GM21786 (cell line): ENCODE measurements around the gene MCU.
"Not testable (repeated sequence)": the region's sequence is repeated elsewhere in the genome, so short reads cannot be mapped to it uniquely, and the experiment has no call there.

Experiments
- ATAC-seq: cut with Tn5 transposase; IDR thresholded peaks from one replicate; pipeline ENCODE4 v1.9.1; 2021; ENCODE audit not compliant: unreplicated experiment

MCU gene

DNA sequence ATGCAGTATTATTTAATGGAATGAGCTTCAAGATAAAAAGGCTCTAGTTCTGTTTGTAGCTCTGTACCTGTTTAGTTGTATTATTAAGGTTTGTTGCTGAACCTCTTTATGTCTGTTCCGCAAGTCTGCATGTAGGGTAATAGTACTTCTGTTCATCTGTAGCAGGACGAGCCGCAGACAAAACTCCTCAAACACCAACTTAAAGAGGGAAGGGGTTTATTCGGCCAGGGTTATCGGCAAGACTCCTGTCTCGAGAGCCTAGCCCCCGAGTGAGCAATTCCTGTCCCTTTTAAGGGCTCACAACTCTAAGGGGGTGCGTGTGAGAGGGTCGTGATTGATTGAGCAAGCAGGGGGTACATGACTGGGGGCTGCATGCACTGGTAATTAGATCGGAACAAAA lies 67.0 kb downstream of the MCU start:
- not testable (repeated sequence) for ATAC-seq

DNA sequence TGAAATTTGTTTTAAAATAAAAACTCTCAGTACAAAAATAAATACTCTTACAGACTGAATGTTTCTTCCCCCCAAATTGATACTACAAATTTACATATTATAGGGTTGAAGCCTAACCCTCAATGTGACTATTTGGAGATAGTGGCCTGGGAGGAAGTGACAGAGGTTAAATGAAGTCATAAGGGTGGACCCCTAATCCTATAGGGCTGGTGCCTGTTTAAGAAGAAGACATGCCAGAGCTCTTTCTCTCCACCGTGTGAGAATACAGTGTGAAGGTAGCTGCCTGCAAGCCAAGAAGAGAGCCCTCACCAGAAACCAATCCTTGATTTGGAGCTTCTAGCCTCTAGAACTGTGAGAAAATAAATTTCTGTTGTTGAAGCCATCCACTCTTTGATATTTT lies 67.6 kb downstream of the MCU start:
- ATAC-seq, result no peak

DNA sequence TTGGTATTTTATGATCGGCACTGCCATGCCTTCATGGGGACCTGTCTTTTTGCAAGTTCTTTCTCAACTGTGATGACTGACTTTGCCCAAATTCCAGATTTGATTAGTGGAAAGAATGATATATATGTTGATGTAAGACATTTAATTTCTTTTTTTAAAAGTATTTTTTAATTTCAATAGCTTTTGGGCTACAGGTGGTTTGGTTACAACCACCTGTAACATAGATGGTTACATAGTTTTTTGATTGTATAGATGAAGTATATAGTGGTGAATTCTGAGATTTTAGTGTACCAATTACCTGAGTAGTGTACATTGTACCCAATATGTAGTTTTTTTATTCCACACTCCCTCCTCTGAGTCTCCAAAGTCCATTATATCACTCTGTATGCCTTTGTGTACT lies 69.6 kb downstream of the MCU start:
- ATAC-seq, result no peak

DNA sequence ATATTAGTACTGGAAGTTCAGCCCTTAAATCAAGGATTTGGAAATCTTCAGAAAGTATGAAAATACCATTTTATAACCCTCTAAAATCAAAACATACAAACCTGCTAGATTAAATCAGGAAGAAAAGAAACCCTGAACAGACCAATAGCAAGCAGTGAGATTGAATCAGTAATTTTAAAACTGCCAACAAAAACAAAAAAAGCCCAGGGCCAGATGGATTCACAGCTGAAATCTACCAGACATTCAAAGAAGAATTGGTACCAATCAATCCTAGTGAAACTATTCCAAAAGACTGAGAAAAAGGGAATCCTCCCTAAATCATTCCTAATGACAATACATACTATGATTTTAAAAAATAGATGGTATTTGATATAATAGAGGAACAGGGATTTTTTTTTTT lies 70.1 kb downstream of the MCU start:
- ATAC-seq, result no peak

DNA sequence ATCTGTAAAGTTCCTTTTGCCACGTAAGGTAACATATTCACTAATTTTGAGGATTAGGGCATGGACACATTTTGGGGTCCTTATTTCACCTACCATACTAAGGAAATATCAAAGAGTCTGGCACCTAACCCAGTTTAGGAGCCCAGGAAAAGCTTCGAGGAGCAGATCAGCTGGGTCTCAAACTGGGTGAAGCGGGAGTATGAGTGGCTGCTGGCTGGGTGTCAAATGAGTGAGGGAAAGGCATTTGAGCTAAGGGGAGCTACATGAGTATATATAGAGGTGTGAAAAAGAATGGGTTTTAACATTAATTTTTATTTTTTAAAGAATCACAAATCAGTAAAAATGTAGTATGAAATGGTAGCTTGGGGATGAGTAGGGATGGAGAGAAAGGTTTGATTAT lies 71.3 kb downstream of the MCU start:
- ATAC-seq, result no peak

DNA sequence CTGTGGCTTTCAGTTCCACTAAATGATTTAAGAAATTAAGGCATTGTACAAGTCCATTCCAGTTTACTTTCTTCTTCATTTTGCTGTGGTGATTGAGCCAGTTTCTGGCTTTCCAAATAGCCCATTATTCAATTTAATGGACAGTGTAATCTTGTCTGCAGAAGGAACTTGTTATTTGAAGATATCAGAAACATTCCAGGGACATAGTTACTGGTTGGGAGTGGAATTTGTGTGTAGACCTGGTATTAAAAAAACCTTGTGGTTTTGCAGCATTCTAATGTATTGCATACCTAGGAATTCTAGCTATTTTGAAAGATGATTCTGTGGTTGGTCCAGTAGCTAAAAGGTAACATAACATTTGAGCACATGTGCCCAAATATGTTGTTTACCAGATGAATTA lies 72.2 kb downstream of the MCU start:
- no peak for ATAC-seq

DNA sequence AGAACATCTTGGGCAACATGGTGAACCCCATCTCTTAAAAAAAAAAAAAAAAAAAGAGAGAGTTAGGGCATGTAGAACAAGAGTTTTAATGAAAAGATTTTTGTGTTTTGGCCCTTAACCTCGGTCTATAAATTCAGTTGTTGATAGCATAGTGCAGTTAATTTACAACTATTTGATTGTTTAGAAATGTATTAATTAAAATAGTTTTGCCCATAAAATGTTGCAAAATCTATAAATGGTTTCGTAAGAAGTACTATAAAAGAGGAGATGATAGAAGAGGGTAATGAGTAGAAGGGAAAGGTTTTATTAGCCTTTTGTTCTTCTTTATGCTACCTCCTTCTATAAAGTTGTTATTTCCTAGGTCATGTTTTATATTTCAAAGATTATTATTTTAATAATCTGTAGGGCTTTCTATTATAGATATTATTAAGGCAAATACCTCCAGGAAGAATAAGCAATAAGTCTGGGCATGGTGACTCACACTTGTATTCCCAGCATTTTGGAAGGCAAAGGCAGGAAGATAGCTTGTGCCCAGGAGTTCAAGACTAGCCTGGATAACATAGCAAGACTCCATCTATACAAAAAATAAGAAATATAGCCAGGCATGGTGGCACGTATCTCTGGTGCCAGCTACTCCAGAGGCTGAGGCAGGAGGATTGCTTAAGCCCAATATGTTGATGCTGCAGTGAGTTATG lies 73.3 kb downstream of the MCU start:
- no peak for ATAC-seq

DNA sequence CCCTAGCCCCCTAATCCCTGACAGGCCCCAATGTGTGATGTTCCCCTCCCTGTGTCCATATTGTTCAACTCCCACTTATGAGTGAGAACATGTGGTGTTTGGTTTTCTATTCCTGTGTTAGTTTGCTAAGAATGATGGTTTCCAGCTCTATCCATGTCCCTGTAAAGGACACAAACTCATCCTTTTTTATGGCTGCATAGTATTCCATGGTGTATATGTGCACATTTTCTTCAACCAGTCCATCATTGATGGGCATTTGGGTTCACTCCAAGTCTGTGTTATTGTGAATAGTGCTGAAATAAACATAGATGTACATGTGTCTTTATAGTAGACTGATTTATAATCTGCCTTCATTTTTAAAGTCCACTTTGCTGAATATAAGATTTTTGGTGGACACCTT lies 79.3 kb downstream of the MCU start:
- ATAC-seq, result not testable (repeated sequence)

DNA sequence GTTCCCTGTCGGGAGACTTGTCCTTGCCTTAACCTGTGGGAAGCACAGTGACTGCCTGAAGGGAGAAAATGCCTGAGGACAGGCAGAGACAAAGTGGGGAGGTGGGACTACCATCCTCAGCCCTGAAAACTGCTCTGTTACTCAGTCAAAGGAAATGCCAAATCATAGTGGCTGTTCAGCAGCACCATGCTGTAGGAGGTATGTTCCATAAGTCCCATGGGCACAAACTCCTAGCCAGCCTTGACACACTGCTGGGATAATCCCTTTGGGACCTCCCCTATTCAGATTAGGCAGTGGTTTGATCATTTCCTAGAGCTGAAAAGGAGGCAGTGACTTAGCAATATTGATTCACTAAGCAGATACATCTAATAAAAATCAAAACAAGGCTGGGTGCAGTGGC lies 80.1 kb downstream of the MCU start:
- no peak for ATAC-seq

DNA sequence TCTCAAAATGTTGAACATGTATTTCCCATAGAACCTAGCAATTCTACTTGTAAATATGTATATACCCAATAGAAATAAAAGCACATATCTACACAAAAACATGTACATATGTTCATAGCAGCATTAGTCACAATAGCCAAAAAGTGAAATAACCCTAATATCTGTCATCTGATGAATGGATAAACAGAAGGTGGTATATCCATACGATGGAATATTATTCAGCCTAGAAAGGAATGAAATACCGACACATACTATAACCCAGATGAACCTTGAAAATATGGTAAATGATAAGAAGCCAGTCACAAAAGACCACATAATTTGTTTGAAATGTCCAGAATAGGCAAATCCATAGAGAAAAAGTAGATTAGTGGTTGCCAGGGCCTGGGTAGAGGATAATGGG lies 87.9 kb downstream of the MCU start:
- no peak for ATAC-seq

DNA sequence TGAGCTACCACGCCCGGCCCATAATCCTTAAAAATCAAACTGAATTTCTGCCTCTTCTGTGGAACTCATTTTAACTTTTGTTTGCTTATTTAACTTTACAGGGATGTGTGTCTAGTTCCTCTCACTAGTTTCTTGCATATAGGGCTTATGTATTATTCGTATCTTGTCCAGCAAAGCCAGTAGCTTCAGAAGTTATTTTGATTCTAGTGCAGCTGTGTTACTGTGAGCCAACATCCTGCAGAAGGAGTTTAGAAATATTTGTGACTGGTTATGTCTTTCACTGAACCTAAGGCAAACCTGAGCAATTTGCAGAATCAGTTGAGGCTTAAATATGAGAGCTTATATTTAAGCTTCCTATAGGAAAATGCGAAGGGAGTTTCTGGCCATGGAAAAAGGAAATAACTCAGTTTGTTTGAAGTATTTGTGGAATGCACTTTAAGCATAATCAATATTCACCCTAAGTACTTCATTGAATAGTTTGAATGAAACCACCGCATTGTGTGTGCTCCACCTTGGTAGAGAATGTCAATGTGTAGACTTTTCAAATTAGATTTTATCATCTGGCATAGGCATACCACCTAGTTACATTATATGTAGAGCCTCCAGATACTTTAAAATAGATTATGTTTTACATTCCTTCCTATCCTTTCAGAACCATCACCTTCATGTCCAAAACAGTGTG lies 90.8 kb downstream of the MCU start:
- no peak for ATAC-seq

DNA sequence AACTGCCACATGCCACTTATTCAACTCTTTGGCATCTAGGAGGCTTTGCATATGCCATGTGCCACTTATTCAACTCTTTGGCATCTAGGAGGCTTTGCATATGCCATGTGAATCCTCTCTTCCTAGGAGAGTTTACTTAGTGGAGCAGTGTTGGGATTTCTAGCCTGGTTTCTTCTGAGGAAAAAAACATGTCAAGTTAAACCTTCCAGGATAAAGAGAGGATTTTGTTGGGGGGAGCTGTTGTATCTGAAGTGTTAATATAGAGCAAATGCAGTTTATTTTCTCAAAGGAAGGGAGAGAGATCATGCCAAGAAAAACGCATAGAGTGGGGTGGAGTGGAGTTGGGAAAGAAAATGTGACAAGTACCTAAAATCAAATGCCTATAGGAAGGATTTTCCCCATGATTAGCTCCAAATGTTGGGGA lies 91.5 kb downstream of the MCU start:
- no peak for ATAC-seq

DNA sequence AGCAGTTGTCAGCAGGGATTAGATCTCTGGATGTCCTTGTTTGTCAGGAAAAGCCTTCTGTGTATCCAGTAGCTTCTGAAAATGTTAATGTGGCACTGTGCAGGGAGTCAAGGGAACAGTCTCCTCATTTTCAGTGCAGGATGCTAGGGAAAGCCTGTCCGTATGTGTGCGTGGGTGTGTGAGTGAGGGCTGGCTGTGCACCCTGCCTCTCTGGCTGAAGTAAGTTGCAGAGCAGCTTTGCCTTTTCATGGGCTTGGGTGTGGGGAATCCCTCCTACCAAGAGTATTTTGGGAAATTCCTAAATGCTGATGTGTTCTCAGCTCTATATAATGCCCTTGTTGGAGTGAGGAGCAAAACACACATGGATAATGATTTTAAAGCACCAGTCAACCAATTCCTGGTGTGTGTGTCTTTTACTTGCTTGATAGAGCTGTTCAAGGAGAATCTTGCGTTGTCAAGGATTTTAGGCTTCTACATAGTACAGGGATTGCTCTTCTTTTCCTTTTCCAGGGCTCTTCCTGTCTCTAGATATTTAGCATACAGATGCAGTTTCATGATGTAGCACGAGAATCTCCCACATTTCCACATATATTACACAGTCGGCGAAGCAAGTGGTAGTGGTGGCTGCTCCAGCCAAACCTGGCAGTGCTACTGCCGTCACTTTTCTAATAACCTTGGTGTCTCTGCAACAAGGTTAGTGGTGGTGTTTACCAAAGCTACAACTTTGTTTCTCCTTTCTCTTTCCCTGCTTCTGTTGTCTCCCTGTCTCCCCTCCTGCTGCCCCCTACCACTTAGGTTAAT lies 92.8 kb downstream of the MCU start:
- ATAC-seq, result no peak

DNA sequence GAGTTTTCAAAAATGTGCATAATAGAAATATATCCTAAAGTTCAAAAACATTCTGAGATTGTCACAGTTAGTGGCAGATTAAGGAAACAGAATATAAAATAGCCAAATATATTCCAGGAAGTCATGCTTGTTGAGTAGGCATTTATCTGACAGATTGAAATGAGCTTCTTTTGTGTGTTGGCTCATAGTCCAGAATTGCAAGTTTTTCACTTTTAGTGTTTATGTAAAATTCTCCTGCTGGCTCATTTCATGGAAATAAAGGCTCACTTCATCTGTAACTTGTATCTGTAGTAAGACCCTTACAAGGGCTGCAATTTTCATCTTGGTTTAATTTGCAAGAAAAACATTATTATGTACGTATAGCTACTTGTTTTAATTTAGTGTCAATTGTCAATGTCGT lies 93.5 kb downstream of the MCU start:
- no peak for ATAC-seq

DNA sequence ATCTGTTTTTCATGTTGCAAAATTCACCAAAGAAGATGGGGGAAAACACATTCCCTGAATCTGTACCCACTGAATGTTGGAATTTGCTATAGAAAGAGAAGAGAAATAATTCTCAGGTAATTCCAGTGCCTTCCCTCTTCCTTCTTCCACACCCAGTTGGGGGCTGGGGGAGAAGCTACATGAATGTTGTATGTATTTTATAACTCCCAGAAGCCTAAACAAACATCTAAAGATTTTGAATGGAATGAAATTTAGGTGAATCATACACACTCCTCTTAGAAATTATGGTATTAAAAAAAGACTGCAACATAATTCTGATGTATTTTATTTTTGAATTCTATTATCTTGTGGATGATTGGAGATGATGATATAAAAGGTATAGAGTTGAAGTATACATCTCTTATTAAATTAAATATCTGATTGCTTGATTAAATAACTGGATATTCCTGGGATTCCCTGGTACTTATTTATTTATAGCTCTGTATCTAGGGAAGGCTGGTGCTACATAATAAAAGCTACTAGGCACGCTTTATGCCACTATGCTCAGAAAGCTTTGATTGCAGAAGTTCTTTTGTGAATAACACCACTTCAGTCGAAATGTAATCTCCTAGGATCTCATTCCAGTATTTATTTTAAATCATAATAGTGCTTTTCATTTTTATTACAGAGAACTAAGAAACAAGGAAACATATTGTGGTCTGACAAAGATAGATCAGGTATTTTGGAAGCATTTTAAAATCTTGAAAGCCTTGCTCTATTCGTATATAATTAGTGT lies 98.5 kb downstream of the MCU start:
- no peak for ATAC-seq

DNA sequence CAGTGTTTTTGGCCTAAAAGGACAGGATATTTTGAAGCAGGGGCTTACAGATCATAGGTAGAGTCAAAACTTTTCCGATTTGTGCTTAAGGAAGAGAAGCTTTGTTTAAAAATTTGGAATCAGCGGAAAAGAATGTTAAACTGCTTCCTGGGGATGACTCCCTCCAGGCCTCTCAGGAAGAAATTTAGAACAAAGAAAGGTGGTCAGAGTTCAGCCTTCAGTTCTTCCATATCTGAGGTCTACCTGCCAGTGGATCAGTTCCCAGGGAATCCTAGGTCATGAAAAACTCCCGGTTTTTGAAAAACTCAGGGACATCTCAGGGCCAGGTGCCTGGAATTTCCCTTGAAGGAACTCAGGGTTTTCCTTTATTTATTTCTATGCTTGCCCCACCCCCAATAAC lies 100.3 kb downstream of the MCU start:
- no peak for ATAC-seq

DNA sequence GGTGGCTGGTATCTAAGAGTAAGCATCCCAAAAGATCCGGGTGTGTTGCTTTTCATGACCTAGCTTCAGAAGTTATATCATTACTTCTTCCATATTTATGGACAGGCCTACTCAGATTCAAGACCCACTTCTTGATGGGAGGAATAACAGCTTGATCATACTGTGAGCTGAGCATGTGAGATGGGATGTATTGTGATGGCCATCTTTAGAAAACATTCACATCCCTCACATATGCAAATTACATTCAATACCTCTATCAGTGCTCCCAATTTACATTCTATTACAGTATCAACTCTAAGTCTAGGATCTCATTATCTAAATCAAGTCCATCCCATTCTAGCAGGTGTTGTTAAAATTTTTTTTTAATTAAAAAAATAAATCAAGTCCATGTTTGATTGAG lies 101.8 kb downstream of the MCU start:
- ATAC-seq, result no peak

DNA sequence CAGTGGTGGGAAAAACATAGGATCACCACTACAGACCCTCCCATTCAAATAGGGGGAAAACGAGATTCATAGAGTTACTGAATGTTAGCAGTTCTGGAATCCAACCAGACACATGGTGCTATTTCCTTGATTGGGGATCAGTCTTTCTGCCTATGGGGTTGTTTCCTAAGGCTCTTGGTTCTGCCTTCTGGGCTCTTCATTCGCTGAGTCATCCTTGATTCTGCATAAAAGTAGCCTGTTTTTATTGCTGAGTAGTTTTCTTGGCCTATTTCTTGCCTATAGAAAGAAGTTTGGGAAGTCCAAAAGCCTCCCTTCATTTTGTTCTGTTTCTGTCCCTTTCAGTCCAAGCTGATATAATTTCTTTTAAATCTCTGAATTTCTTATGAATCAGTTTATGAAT lies 102.3 kb downstream of the MCU start:
- ATAC-seq, result no peak

DNA sequence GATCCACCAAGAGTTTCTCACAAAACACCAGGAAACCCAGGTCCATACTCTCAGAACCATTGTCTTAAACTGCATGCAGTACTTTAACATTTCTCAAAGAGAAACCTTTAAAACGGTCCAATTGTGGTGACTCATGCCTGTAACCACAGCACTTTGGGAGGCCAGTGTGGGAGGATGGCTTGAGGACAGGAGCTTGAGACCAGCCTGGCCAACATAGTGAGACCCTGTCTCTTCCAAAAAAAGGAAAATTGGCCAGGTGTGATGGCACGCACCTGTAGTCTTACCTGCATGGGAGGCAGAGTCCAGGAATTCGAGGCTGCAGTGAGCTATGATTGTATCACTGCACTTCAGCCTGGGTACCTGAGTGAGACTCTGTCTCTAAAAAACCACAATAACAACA lies 104.1 kb downstream of the MCU start:
- no peak for ATAC-seq

DNA sequence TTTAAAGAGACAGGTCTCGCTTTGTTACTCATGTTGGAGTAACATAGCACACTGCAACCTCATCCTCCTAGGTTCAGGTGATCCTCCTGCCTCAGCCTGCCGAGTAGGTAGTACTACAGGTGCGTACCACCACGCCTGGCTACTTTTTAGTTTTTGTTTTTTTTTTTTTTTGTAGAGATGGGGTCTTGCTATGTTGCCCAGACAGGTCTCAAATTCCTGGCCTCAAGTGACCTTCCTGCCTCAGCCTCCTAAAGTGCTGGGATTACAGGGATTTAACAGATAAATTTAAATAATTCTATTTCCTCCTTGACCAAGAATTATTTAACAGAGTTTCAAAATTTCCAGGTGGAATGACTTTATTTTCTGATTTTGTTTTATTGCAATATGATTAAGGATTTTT lies 104.6 kb downstream of the MCU start:
- ATAC-seq, result no peak

DNA sequence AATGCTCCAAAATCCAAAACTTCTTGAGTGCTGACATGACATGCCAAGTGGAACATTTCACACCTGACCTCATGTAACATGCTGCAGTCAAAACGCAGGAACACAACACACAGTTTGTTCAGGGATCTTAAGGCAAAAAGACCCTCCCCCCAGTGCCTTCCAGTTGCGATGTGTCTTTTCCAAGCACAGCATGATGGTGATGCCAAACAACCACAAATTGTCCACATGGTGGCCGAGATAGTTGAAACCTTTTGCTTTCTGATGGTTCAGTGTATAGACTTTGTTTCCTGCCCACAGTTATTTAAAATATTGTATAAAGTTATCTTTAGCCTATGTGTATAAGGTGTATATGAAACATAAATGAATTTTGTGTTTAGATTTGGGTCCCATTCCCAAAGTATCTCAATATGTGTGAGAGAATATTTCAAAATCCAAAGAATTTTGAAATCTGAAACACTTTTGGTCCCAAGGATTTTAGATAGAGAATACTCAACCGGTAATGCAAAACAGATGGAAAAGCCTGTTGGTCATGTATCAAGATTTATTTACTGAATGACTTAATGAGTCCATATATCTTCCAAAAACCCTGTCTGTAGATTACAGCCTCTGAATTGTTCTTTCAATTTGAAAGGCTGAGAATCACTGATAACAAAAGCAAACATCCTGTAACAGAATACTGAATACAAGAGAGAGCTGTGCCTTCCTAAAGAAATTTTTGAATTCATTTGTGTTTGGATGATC lies 108.2 kb downstream of the MCU start:
- ATAC-seq, result no peak
